GM12878 (cell line): ENCODE data around the gene CLDN5. TPM values are rescaled to one million over a fixed set of nuclear protein-coding genes. Genes with fewer than 3 reads are reported as not detected.

Experiments
- ATAC-seq: fragments of 200-7000 bp; cut with Tn5 transposase; 3 replicates; pipeline ENCODE4 v1.9.1; 2020; ENCODE audit warnings: mild to moderate bottlenecking, moderate library complexity
- BruUV-seq: library from RNA; stranded (reverse); fragments of 400-500 nt; replicated peaks from 2 replicates; lab custom pipeline; 2021; lab: Mats Ljungman, UMichigan
- CTCF ChIA-PET: fragments of 300-600 bp; sonication (Branson Sonifier 250); formaldehyde crosslinking; extraction: SDS; loops from one replicate; lab custom pipeline; 2021; ENCODE audit warnings: inconsistent platforms; lab: Yijun Ruan, JAX
- POLR2A ChIA-PET: fragments of 350-600 bp; formaldehyde crosslinking; extraction: SDS; loops from one replicate; lab custom pipeline; 2021; ENCODE audit warnings: inconsistent platforms; lab: Charles Lee
- RAD21 ChIA-PET: fragments of 300-600 bp; sonication (Branson Sonifier 250); formaldehyde crosslinking; loops from one replicate; lab custom pipeline; 2023; ENCODE audit warnings: antibody characterized with exemption; ENCODE audit not compliant: unreplicated experiment; lab: Charles Lee
- SMC1A ChIA-PET: fragments of 300-600 bp; sonication (Branson Sonifier 250); formaldehyde crosslinking; loops from one replicate; lab custom pipeline; 2023; ENCODE audit not compliant: unreplicated experiment, uncharacterized antibody; lab: Charles Lee
- DNase-seq: peaks from one replicate; pipeline ENCODE4 v3.0.0-alpha.2; 2011; ENCODE audit warnings: low read depth, low spot score
- FAIRE-seq: peaks from 3 replicates; lab custom pipeline; 2011; peaks lifted over from hg19 to GRCh38; lab: Jason Lieb, UNC
- H2AFZ ChIP-seq: 2 replicates; pipeline ENCODE4 v1.6.0; 2011; ENCODE audit warnings: low read depth, low read length, control low read depth; ENCODE audit not compliant: control insufficient read depth
- H3K27ac ChIP-seq: 2 replicates; pipeline ENCODE4 v1.5.1; 2011; ENCODE audit warnings: control low read depth; ENCODE audit not compliant: control insufficient read depth, insufficient read depth
- H3K27me3 ChIP-seq, 2 experiments: replicated peaks in 1 of 2; 2 replicates each; pipeline versions ENCODE4 v1.6.0 to v1.6.1; 2011; ENCODE audit warnings: low read length in 1 of 2; ENCODE audit not compliant: control insufficient read depth in 2 of 2, insufficient read depth in 2 of 2
- H3K36me3 ChIP-seq, 2 experiments: 2 replicates each; pipeline ENCODE4 v1.5.1; 2011; ENCODE audit warnings: low read length in 1 of 2; ENCODE audit not compliant: control insufficient read depth in 2 of 2, insufficient read depth in 2 of 2
- H3K4me1 ChIP-seq: 2 replicates; pipeline ENCODE4 v1.6.1; 2011; ENCODE audit warnings: mild to moderate bottlenecking, low read length, moderate library complexity, mixed read lengths; ENCODE audit not compliant: control insufficient read depth, insufficient read depth
- H3K4me2 ChIP-seq: 2 replicates; pipeline ENCODE4 v1.6.0; 2011; ENCODE audit warnings: control low read depth; ENCODE audit not compliant: control insufficient read depth, insufficient read depth
- H3K4me3 ChIP-seq: fragments of 200-600 bp; sonication (generic); 2 replicates; pipeline ENCODE4 v1.5.1; 2016
- H3K79me2 ChIP-seq: 2 replicates; pipeline ENCODE4 v1.6.0; 2011; ENCODE audit warnings: low read length; ENCODE audit not compliant: control insufficient read depth, insufficient read depth
- H3K9ac ChIP-seq: 2 replicates; pipeline ENCODE4 v1.8.0; 2011; ENCODE audit warnings: low read length, control low read depth, mixed read lengths; ENCODE audit not compliant: control insufficient read depth, insufficient read depth
- H3K9me3 ChIP-seq: replicated peaks from 3 replicates; pipeline ENCODE4 v1.5.1; 2011; ENCODE audit warnings: mild to moderate bottlenecking, low read length; ENCODE audit not compliant: control insufficient read depth, insufficient read depth
- H4K20me1 ChIP-seq: 2 replicates; pipeline ENCODE4 v1.6.0; 2011; ENCODE audit not compliant: control insufficient read depth, insufficient read depth
- BMI1 ChIP-seq: fragments of 450-650 bp; IDR thresholded peaks from 2 replicates; pipeline ENCODE4 v1.6.1; 2016; ENCODE audit warnings: mild to moderate bottlenecking, moderate library complexity, borderline replicate concordance
- CBFB ChIP-seq: IDR thresholded peaks from 2 replicates; pipeline ENCODE4 v1.6.1; 2016; ENCODE audit warnings: antibody characterized with exemption, low read depth
- HDAC2 ChIP-seq: fragments of 200-600 bp; sonication (generic); IDR thresholded peaks from 2 replicates; pipeline ENCODE4 v1.6.1; 2017
- JUNB ChIP-seq: IDR thresholded peaks from 2 replicates; pipeline ENCODE4 v1.6.1; 2016; ENCODE audit warnings: antibody characterized with exemption, mild to moderate bottlenecking
- JUND ChIP-seq: IDR thresholded peaks from 2 replicates; pipeline ENCODE4 v1.6.1; 2012; ENCODE audit warnings: low read depth, mild to moderate bottlenecking, low read length, improper control_type of control experiment, moderate library complexity
- PBX3 ChIP-seq: IDR thresholded peaks from 2 replicates; pipeline ENCODE4 v1.6.1; 2011; ENCODE audit warnings: mild to moderate bottlenecking, low read depth, low read length, moderate library complexity; ENCODE audit not compliant: insufficient replicate concordance
- RAD51 ChIP-seq: fragments of 450-650 bp; IDR thresholded peaks from 2 replicates; pipeline ENCODE4 v1.6.1; 2016; ENCODE audit warnings: moderate library complexity, mild to moderate bottlenecking, inconsistent platforms
- STAT3 ChIP-seq: IDR thresholded peaks from 2 replicates; pipeline ENCODE4 v1.6.1; 2011; ENCODE audit warnings: low read depth, low read length, improper control_type of control experiment
- WGBS: methylation state at CpG from one replicate; pipeline ENCODE4 v1.1.6; 2016; ENCODE audit warnings: low lambda C conversion rate; ENCODE audit not compliant: insufficient replicate concordance, insufficient coverage; ENCODE audit errors: missing lambda C conversion rate; 5-methylcytosine and 5-hydroxymethylcytosine counted together
- in situ Hi-C: fragments of 300-500 bp; cut with MboI; formaldehyde crosslinking; loops from 9 replicates; pipeline ENCODE4 v1.14.3; 2018; ENCODE audit warnings: mixed read lengths
- intact Hi-C: fragments of 100-400 bp; cut with micrococcal nuclease; formaldehyde crosslinking; loops from one replicate; pipeline ENCODE4 v1.14.2; 2022; ENCODE audit not compliant: unreplicated experiment
- polyA plus RNA-seq, 11 experiments: library from polyadenylated mRNA; depleted of rRNA in 4 of 11; unstranded in 6 of 11; stranded (reverse) in 5 of 11; fragments of >200 nt; fragmentation: Nextera tagmentation in 4 of 11; fragmentation: Illumina TruSeq in 1 of 11; extraction: Ambion mirVana in 4 of 11; extraction: Trizol in 1 of 11; gene quantifications; 1 replicate in 1 of 11; 2 replicates in 10 of 11; pipeline versions ENCODE4 v1.2.1 to v1.2.3, GENCODE V29; 2011 to 2016; ENCODE audit warnings: inconsistent platforms in 2 of 11, missing spikeins in 2 of 11, low read depth in 1 of 11
- total RNA-seq, 4 experiments: library from RNA; depleted of rRNA in 3 of 4; stranded (reverse); fragments of >200 nt in 3 of 4; fragmentation: Illumina TruSeq in 1 of 4; extraction: Trizol in 1 of 4; gene quantifications; 2 replicates each; pipeline versions ENCODE4 v1.2.1 to v1.2.3, GENCODE V29; 2013 to 2021
- TF ChIP-seq, protein P1 (sequence below): IDR thresholded peaks from 2 replicates; pipeline ENCODE4 v1.6.1; 2012; ENCODE audit warnings: low read depth, low read length, improper control_type of control experiment

Gene CLDN5
- total and polyA plus RNA-seq, 10 of the 15 experiments (the other 5 are each of a cell fraction or from before 2014, with no cell fraction given), result 0.15 TPM; not detected in 9

- TF ChIP-seq PBX3 (no peak), CBFB (no peak), STAT3 (no peak), HDAC2 (no peak)
Observed at GRCh38 chr22:19483481-19484244, 40.5 kb downstream of the CLDN5 start (continued).

DNA sequence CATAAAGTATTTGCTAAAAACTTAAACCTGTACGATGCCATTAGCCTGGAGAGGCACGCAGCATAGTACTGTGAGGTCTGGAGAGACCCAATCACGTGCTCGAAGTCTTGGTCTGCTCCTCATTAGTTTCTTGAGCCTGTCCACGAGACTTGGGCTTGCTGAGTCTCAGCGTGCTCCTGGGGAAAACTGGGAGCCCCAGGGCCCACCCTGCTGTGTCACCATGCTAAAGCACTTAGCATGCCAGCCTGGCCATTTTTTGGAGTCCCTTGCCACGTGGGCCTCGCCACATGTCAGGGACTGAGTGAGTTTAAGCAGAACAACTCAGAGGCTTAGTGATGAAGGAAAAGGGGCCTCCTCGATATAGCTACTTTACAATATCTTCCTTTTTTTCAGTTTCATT, 41.9 kb downstream of the CLDN5 start:
- in situ Hi-C loops, result no loop called here
- peaks cover 28% of the 10 kb centered on the region for H3K79me2 ChIP-seq
- CTCF ChIA-PET, result interaction anchor here (1.0 kb wide), 1 partner anchor 148 kb away, joined by 3 read pairs; no protein-coding TSS in a partner anchor

More for the DNA sequence above, 41.9 kb downstream of the CLDN5 start:
- POLR2A ChIA-PET, result no interaction called here
- no peaks in the 10 kb centered on the region for H3K9me3 ChIP-seq
- H3K36me3 ChIP-seq, result peaks cover 6 to 8% of the 10 kb centered on the region in 2 experiments; a peak in 3 of 4 replicates
- no peak overlapping the region for H3K4me2 ChIP-seq
- TF ChIP-seq RAD51 (no peak), JUNB (no peak), BMI1 (no peak), JUND (no peak)
- TF ChIP-seq, protein P1, sequence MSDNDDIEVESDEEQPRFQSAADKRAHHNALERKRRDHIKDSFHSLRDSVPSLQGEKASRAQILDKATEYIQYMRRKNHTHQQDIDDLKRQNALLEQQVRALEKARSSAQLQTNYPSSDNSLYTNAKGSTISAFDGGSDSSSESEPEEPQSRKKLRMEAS, result no peak
- TF ChIP-seq, all 136 proteins: peak for 0
- DNase-seq (no peak), FAIRE-seq (no peak), ATAC-seq (no peak)
- ChIA-PET SMC1A (no interaction called here), RAD21 (no interaction called here)
- no peak overlapping the region for H3K9ac ChIP-seq
- no peak overlapping the region for H3K4me3 ChIP-seq
- intact Hi-C loops, result no loop called here
- H3K27ac ChIP-seq, result no peak overlapping the region
- 86% methylated on average over 9 of the region's 9 CpGs for WGBS
- H3K4me1 ChIP-seq, result no peaks in the 10 kb centered on the region
- H3K27me3 ChIP-seq, result no peaks in the 10 kb centered on the region
- BruUV-seq, result no TSS peak
- no peaks in the 10 kb centered on the region for H4K20me1 ChIP-seq
- H2AFZ ChIP-seq, result no peak overlapping the region
